Activated CD8-positive, alpha-beta T cell treated with anti-CD3 and anti-CD28 coated beads for 36 hours (primary cell): ENCODE measurements around the gene DNAJB1. TPM values are rescaled to one million over a fixed set of nuclear protein-coding genes. Genes with fewer than 3 reads are reported as not detected.
A peak's percentile ranks its signal among the peaks of the same experiment; 100 is the strongest.

Experiments used
- ATAC-seq: fragments of 200-7000 bp; cut with Tn5 transposase; one replicate; pipeline ENCODE4 v1.10.0; 2021; ENCODE audit warnings: mild to moderate bottlenecking, moderate library complexity
- CTCF ChIA-PET: fragments of 350-600 bp; sonication (Branson Sonifier 250); formaldehyde crosslinking; loops from one replicate; lab custom pipeline; 2021; ENCODE audit warnings: antibody characterized with exemption; lab: Charles Lee
- POLR2A ChIA-PET: fragments of 350-600 bp; sonication (Branson Sonifier 250); formaldehyde crosslinking; loops from one replicate; lab custom pipeline; 2021; ENCODE audit warnings: antibody characterized with exemption; lab: Charles Lee
- DNase-seq: peaks from one replicate; pipeline ENCODE4 v3.0.0-alpha.2; 2020
- H3K27ac Mint-ChIP-seq: one replicate; pipeline ENCODE4 v1.8.0; 2021; ENCODE audit warnings: mild to moderate bottlenecking, mixed read lengths
- H3K27me3 Mint-ChIP-seq: one replicate; pipeline ENCODE4 v1.8.0; 2021; ENCODE audit warnings: mixed read lengths
- H3K36me3 Mint-ChIP-seq: one replicate; pipeline ENCODE4 v1.8.0; 2021; ENCODE audit warnings: low read depth, mixed read lengths
- H3K4me1 Mint-ChIP-seq: one replicate; pipeline ENCODE4 v1.8.0; 2021; ENCODE audit warnings: low read depth, mixed read lengths
- H3K4me3 Mint-ChIP-seq: one replicate; pipeline ENCODE4 v1.8.0; 2021; ENCODE audit warnings: mild to moderate bottlenecking, moderate library complexity, mixed read lengths
- H3K9me3 Mint-ChIP-seq: one replicate; pipeline ENCODE4 v1.8.0; 2021; ENCODE audit warnings: mixed read lengths
- CTCF ChIP-seq: fragments of 200-600 bp; IDR thresholded peaks from one replicate; pipeline ENCODE4 v1.8.0; 2022; ENCODE audit warnings: antibody characterized with exemption, mild to moderate bottlenecking
- intact Hi-C: fragments of 100-400 bp; cut with micrococcal nuclease; formaldehyde crosslinking; loops from one replicate; pipeline ENCODE4 v1.10.0; 2022
- total RNA-seq, 2 experiments: library from RNA; stranded (reverse); gene quantifications; one replicate each; pipeline ENCODE4 v1.2.3, GENCODE V29; 2021

DNAJB1 gene
- total RNA-seq, 2 experiments from 2014 or later = 52.0 to 59.6 TPM

- ATAC-seq (no peak), DNase-seq (no peak)
- TF ChIP-seq CTCF = no peak
- ChIA-PET CTCF (interaction anchor here (0.7 to 5.6 kb wide), 9 partner anchors 9 to 359 kb away, joined by 3 to 37 read pairs (median 6); partner anchors contain the start of gene ASF1B), POLR2A (interaction anchor here (0.8 to 2.6 kb wide), 4 partner anchors 17 to 84 kb away, joined by 3 to 7 read pairs (median 5); partner anchors contain the start of gene DDX39A)
- peaks cover 18% of the 10 kb centered on the region for H3K4me1 Mint-ChIP-seq
- H3K9me3 Mint-ChIP-seq = no peaks in the 10 kb centered on the region
- peaks cover 3% of the 10 kb centered on the region for H3K36me3 Mint-ChIP-seq
- H3K27me3 Mint-ChIP-seq = no peaks in the 10 kb centered on the region
- intact Hi-C loops = no loop called here
- peak overlapping the region; percentile 49 for H3K27ac Mint-ChIP-seq
- peak overlapping the region; percentile 79 for H3K4me3 Mint-ChIP-seq
Observed at GRCh38 chr19:14495672-14496028, 22.5 kb downstream of the DNAJB1 start.

- Mint-ChIP-seq H3K27ac (peak overlapping the region; percentile 49), H3K27me3 (no peaks in the 10 kb centered on the region), H3K9me3 (no peaks in the 10 kb centered on the region), H3K36me3 (peaks cover 3% of the 10 kb centered on the region), H3K4me3 (peak overlapping the region; percentile 79), H3K4me1 (peaks cover 18% of the 10 kb centered on the region)
- ATAC-seq (peak; percentile 9), DNase-seq (no peak)
- CTCF ChIA-PET = interaction anchor here (0.7 to 5.6 kb wide), 9 partner anchors 10 to 359 kb away, joined by 3 to 37 read pairs (median 6); partner anchors contain the start of gene ASF1B
- TF ChIP-seq CTCF = no peak
- intact Hi-C loops = no loop called here
- POLR2A ChIA-PET = interaction anchor here (0.8 to 2.6 kb wide), 4 partner anchors 18 to 84 kb away, joined by 3 to 7 read pairs (median 5); partner anchors contain the start of gene DDX39A
Observed at GRCh38 chr19:14494910-14495671, 23.1 kb downstream of the DNAJB1 start.

- Mint-ChIP-seq H3K36me3 (peaks cover 3% of the 10 kb centered on the region), H3K27me3 (no peaks in the 10 kb centered on the region), H3K4me1 (peaks cover 18% of the 10 kb centered on the region), H3K9me3 (no peaks in the 10 kb centered on the region), H3K4me3 (peak overlapping the region; percentile 79), H3K27ac (peak overlapping the region; percentile 25)
- no peak for DNase-seq
- intact Hi-C loops = no loop called here
- ChIA-PET POLR2A (interaction anchor here (2.6 kb wide), 1 partner anchor 19 kb away, joined by 5 read pairs; no protein-coding TSS in a partner anchor), CTCF (interaction anchor here (2.1 to 5.6 kb wide), 4 partner anchors 14 to 57 kb away, joined by 6 to 37 read pairs (median 14); no protein-coding TSS in a partner anchor)
- no peak for ATAC-seq
- TF ChIP-seq CTCF = no peak
Observed at GRCh38 chr19:14494411-14494810, 23.8 kb downstream of the DNAJB1 start.

GRCh38 chr19:14492756-14493337 lies 25.4 kb downstream of the DNAJB1 start:
- Mint-ChIP-seq H3K4me3 (no peak overlapping the region), H3K27ac (no peak overlapping the region), H3K4me1 (peaks cover 18% of the 10 kb centered on the region), H3K9me3 (no peaks in the 10 kb centered on the region), H3K36me3 (peaks cover 3% of the 10 kb centered on the region), H3K27me3 (no peaks in the 10 kb centered on the region)
- CTCF ChIA-PET = interaction anchor here (1.0 to 2.9 kb wide), 4 partner anchors 13 to 64 kb away, joined by 3 to 20 read pairs (median 4); no protein-coding TSS in a partner anchor
- TF ChIP-seq CTCF = no peak
- DNase-seq (no peak), ATAC-seq (no peak)
- intact Hi-C loops = no loop called here
- POLR2A ChIA-PET = interaction anchor here (1.1 kb wide), 1 partner anchor 10 kb away, joined by 3 read pairs; no protein-coding TSS in a partner anchor
